ENCODE results near the gene RNPEP.
"Not testable (repeated sequence)": the region's sequence is repeated elsewhere in the genome, so short reads cannot be mapped to it uniquely, and the experiment has no call there.

The RNPEP gene

DNA sequence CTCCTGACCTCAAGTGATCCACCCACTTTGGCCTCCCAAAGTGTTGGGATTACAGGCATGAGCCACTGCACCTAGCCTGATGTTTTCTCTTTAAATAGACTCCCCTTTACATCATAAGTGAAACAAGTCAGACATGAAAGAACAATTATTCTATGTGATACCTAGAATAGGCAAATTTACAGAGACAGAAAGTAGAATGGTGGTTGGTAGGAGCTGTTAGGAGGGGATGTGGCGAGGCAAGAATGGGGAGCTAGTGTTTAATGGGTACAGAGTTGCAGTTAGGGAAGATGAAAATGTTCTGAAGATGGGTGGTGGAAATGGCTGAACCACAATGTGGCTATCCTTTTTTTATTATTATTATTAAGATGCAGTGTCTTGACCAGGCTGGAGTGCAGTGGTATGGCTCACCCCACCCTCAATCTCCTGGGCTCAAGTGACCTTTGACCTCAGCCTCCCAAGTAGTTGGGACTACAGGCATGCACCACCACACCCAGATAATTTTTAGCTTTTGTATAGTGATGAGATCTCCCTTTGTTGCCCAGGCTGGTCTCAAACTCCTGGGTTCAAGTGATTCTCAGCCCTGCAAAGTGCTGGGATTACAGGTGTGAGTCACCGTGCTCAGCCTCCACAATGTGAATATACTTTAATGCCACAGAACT, 56.4 kb downstream of the RNPEP start:
- no peak for DNase-seq

DNA sequence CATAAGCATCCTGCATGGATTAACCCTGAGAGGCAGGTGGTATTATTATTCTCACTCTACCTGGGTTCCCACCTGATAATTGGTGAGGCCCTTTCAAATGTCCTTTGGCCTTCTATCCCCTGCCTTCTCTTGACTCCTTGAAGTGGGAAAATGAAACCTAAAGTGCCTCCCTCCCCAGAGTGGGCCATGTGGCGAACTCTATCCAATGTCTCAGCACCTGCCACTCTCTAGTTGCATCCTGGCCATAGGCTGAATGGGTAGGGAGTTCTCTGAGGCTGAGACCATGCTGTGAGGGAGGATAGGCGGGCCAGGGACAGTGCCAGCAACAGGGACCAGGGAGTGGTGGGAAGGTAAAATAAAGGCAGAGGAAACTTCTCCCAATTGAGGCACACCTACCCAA, 63.3 kb downstream of the RNPEP start:
- peak; percentile 88 for DNase-seq

DNA sequence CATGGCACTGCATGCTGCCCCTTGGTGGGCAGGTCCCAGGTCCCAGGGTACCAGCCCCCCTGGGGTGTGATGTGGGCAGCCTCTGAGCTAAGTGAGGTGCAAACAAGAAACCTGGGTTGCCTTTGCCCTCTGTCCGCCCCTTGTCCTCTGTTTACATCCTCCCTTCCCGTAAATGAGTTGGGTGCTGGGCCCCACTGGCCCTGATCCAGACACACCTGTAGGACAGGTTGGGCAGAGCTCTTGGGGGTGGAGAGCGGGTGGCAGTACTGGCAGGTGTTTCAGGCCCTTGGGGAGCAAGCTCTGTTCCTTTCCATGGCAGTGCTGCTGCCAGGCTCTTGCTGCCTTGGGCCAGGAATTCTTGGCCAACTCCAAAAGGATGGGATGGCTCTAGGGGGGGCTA, 63.8 kb downstream of the RNPEP start:
- peak; percentile 97 for DNase-seq

DNA sequence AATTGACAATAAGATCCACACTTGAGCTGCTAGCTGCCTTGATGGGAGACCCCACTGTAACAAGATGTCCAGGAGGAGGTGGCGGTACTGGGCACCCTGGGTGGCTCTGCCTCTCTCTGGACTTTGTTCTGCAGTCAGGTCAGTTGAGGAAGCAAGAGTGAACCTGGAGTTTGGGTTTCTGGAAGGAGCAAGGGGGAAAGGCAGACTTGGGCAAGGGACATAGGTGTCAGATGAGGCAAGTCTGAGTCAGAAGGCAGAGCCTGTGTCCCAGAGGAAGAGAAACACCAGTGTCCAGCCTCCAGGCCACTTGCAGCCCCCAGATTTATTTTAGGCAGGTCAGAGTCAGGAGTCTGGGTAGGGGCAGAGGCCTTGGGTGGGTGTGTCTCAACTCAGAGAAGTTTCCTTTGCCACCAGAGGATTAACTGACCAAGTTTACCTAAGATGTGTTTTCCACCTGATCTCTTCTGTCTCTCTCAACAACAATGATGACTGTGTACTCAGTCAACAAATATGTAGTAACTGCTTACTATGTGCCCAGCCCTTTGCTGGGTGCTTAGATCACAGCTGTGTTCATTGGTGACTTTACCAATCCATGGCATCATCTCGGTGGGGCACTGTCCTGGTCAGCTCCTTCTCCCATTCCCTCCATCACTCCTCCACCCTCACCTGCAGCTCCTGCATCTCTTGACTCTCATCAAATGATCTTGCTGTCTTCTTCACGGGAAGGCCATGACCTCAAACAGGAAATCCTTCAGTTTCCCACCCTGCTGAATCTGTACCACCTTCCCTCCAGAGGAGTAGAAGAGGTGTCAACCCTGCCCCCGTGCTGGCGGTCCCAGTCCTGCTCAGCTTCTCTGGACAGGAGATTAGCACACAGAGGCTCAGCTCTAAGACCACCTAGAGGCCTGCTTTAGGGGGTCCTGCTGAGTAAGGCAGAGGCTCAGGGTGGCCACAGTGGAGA, 64.6 kb downstream of the RNPEP start:
- peak; percentile 58 for DNase-seq

DNA sequence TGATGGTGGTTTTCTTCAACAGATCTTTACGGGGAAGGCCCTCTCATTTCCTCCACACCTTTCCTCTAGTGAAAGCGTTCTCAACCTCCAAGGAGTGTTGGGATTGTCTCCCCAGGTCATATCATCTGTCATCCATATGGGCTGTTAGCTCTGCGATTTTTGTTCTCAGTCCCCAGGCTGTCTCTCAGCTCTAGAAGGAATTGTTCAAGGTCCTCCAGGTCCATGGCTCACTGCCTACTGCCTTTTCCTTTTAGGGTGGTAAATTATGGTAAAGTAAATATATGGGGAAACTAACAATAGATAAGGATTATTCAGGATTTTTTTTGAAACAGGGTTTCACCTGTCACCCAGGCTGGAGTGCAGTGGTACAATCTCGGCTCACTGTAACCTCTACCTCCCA, 65.5 kb downstream of the RNPEP start:
- DNase-seq: no peak

DNA sequence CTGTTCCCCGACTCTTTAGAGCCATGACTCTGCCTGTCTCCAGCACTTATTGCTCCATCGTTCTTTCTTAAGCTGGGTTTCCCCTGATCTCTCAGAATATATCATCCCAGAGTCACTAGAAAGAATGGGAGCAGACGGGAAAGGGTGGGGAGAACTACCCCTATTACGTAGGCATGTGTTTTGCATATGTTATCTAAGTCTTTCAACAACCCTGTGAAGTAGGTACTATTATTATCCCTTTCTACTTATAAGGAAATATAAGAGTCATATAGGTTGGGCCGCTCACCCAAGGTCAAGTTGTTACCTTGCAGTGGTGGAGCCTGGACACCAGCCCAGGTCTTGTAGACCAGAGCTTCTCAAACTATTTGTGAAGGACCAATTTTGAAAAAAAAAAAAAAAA, 66.7 kb downstream of the RNPEP start:
- DNase-seq: no peak

DNA sequence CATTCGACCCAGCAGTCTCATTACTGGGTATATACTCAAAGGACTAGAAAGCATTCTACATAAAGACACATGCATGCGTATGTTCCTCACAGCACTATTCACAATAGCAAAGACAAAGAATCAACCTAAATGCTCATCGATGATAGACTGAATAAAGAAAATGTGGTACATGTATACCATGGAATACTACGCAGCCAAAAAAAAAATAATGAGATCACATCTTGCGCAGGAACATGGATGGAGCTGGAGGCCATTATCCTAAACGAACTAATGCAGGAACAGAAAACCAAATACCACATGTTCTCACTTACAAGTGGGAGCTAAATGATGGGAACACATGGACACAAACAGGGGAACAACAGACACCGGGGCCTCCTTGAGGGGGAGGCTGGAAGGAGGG, 71.6 kb downstream of the RNPEP start:
- DNase-seq: no peak

DNA sequence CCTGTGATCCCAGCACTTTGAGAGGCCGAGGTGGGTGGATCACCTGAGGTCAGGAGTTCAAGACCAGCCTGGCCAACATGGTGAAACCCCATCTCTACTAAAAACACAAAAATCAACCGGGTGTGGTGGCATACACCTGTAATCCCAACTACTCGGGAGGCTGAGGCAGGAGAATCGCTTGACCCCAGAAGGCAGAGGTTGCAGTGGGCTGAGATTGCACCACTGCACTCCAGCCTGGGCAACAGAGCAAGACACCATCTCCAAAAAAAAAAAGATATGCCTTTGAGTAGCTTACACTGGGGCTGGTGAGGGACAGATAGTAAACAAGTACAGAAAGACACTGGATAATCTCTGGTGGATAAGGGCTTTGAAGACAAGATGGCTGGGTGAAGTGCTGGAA, 72.2 kb downstream of the RNPEP start:
- DNase-seq: not testable (repeated sequence)

Data from NCI-H510A (cell line).